Mesendoderm (in vitro differentiated cells): ENCODE data around the gene SMCHD1.

Experiments
- DNase-seq: peaks from one replicate; pipeline ENCODE4 v3.0.0; 2013
- H2AK5ac ChIP-seq: 2 replicates; pipeline ENCODE4 v1.6.1; 2013; ENCODE audit warnings: low read length, inconsistent platforms
- H2BK120ac ChIP-seq: 2 replicates; pipeline ENCODE4 v1.6.1; 2013; ENCODE audit warnings: low read depth, mild to moderate bottlenecking, low read length, moderate library complexity, mixed read lengths
- H2BK15ac ChIP-seq: replicated peaks from 2 replicates; pipeline ENCODE4 v1.6.1; 2013; ENCODE audit warnings: low read depth, mild to moderate bottlenecking, moderate library complexity
- H2BK5ac ChIP-seq: 2 replicates; pipeline ENCODE4 v1.6.1; 2013; ENCODE audit warnings: low read length, inconsistent platforms
- H3K18ac ChIP-seq: 2 replicates; pipeline ENCODE4 v1.6.1; 2013; ENCODE audit warnings: mild to moderate bottlenecking, low read length, mixed read lengths
- H3K23ac ChIP-seq: one replicate; pipeline ENCODE4 v1.6.1; 2013; ENCODE audit warnings: low read length
- H3K27ac ChIP-seq: 2 replicates; pipeline ENCODE4 v1.5.1; 2013; ENCODE audit warnings: low read depth, mild to moderate bottlenecking, inconsistent platforms, low read length, moderate library complexity
- H3K27me3 ChIP-seq: 2 replicates; pipeline ENCODE4 v1.6.1; 2013; ENCODE audit warnings: low read length, control low read depth, mild to moderate bottlenecking, inconsistent platforms; ENCODE audit not compliant: insufficient read depth, poor library complexity
- H3K36me3 ChIP-seq: 2 replicates; pipeline ENCODE4 v1.6.1; 2013; ENCODE audit warnings: low read length, inconsistent platforms; ENCODE audit not compliant: control insufficient read depth, insufficient read depth
- H3K4ac ChIP-seq: one replicate; pipeline ENCODE4 v1.6.1; 2013; ENCODE audit warnings: low read depth, mild to moderate bottlenecking, low read length, moderate library complexity
- H3K4me1 ChIP-seq: 2 replicates; pipeline ENCODE4 v1.6.1; 2013; ENCODE audit warnings: low read depth, low read length, inconsistent platforms; ENCODE audit not compliant: control insufficient read depth
- H3K4me2 ChIP-seq: 2 replicates; pipeline ENCODE4 v1.6.1; 2013; ENCODE audit warnings: low read length
- H3K4me3 ChIP-seq: 2 replicates; pipeline ENCODE4 v1.5.1; 2013; ENCODE audit warnings: mild to moderate bottlenecking, low read length
- H3K56ac ChIP-seq: one replicate; pipeline ENCODE4 v1.6.1; 2013; ENCODE audit warnings: low read length
- H3K79me1 ChIP-seq: 2 replicates; pipeline ENCODE4 v1.6.1; 2013; ENCODE audit warnings: low read length, inconsistent platforms
- H3K79me2 ChIP-seq: 2 replicates; pipeline ENCODE4 v1.6.1; 2013; ENCODE audit warnings: mild to moderate bottlenecking, low read length; ENCODE audit not compliant: control insufficient read depth, insufficient read depth
- H3K9ac ChIP-seq: 2 replicates; pipeline ENCODE4 v1.6.1; 2013; ENCODE audit warnings: low read length, inconsistent platforms
- H4K5ac ChIP-seq: one replicate; pipeline ENCODE4 v1.6.1; 2013; ENCODE audit warnings: low read length
- H4K8ac ChIP-seq: one replicate; pipeline ENCODE4 v1.6.1; 2013; ENCODE audit warnings: low read depth, mild to moderate bottlenecking, control low read depth, low read length, moderate library complexity
- WGBS: extraction: QIAGEN DNeasy Blood & Tissue Kit; methylation state at CpG from one replicate; pipeline ENCODE4 v1.1.7; 2013; ENCODE audit warnings: low lambda C conversion rate, missing lambda C conversion rate; ENCODE audit not compliant: insufficient coverage; ENCODE audit errors: extremely low coverage; 5-methylcytosine and 5-hydroxymethylcytosine counted together

The SMCHD1 gene

DNA sequence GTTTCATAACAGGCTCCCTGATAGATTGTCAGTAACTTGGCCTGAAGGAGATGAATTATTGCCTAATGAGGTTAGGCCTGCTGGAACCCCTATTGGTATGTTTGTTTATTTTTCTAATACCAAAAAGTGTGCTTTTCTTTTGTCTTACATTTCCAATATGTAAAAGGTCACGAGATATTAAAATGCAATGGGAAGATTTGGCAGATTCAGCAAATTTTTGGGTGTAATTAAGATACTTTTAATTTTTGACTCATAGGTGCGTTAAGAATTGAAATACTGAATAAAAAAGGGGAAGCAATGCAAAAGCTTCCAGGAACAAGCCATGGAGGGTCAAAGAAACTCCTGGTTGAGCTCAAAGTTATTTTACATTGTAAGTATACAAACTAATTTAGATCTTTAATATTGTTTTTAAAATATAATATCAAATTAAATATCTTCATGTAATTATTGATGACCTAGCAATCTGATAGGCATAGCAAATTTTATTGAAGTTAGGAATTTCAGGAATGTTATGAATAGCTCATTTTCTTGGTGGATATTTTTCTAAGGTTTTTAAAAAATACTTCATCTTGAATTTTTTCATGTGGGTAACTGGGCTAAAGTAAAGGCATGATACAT lies 52.1 kb downstream of the SMCHD1 start:
- H2BK15ac ChIP-seq = no peak overlapping the region
- H3K27me3 ChIP-seq = no peaks in the 10 kb centered on the region
- no peak overlapping the region for H3K9ac ChIP-seq
- H3K18ac ChIP-seq = no peak overlapping the region
- H3K27ac ChIP-seq = no peak overlapping the region
- H4K5ac ChIP-seq = no peak overlapping the region
- no peak for DNase-seq
- peak overlapping the region; percentile 28 for H4K8ac ChIP-seq
- peaks cover 1% of the 10 kb centered on the region for H3K79me1 ChIP-seq
- no CpG with 5 or more reads among the region's 2 CpGs for WGBS
- H3K23ac ChIP-seq = no peak overlapping the region
- H3K4me3 ChIP-seq = no peak overlapping the region
- H3K4me1 ChIP-seq = no peaks in the 10 kb centered on the region
- no peak overlapping the region for H2AK5ac ChIP-seq
- no peak overlapping the region for H2BK120ac ChIP-seq
- H3K36me3 ChIP-seq = peaks cover 2% of the 10 kb centered on the region
- no peaks in the 10 kb centered on the region for H3K79me2 ChIP-seq
- H3K4ac ChIP-seq = no peak overlapping the region
- no peak overlapping the region for H3K56ac ChIP-seq
- H2BK5ac ChIP-seq = no peak overlapping the region
- H3K4me2 ChIP-seq = no peak overlapping the region

DNA sequence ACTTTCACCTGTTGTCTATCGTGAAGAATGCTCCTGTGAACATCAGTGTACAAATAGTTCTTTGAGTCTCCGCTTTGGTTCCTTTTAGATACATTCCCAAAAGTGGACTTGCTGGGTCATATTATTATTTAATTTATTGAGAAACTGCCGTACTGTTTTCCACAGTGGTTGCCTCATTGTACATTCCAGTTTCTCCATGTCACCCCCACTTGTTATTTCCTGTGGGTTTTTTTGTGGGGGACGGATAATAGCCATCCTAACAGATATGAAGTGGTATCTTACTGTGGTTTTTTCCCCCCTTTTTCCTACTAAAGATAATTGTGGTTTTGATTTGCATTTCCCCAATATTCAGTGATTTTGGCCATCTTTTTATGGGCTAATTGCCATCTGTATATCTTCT lies 53.8 kb downstream of the SMCHD1 start:
- Histone ChIP-seq H4K8ac (peak overlapping the region; percentile 39), H3K56ac (no peak overlapping the region), H3K4me2 (no peak overlapping the region), H3K4me3 (no peak overlapping the region), H3K27ac (no peak overlapping the region), H3K79me1 (peaks cover 3% of the 10 kb centered on the region), H2BK15ac (no peak overlapping the region), H3K79me2 (no peaks in the 10 kb centered on the region), H3K9ac (no peak overlapping the region), H3K27me3 (no peaks in the 10 kb centered on the region), H3K36me3 (peaks cover 2% of the 10 kb centered on the region), H2AK5ac (no peak overlapping the region), H3K4ac (no peak overlapping the region), H3K18ac (no peak overlapping the region), H3K4me1 (no peaks in the 10 kb centered on the region), H2BK5ac (no peak overlapping the region), H3K23ac (no peak overlapping the region), H4K5ac (no peak overlapping the region), H2BK120ac (no peak overlapping the region)
- no peak for DNase-seq
- WGBS = no CpG with 5 or more reads among the region's 4 CpGs

DNA sequence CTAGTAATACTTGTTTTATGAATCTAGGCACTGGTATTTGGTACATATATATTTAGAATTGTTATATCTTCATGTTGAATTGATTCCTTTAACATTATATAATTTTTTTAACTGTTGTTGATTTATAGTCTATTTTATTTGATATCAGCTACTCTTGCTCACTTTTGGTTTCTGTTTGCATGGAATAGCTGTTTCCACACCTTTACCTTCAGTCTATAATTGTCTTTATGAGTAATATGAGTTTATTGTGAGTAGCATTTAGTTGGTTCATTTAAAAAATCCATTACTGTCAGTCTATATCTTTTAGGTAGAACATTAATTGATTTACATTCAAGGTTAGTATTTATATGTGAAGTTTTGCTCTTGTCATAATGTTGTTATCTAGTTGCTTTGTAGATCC lies 58.6 kb downstream of the SMCHD1 start:
- no peak overlapping the region for H3K23ac ChIP-seq
- H4K8ac ChIP-seq = no peak overlapping the region
- DNase-seq = no peak
- no peak overlapping the region for H3K4ac ChIP-seq
- no peak overlapping the region for H4K5ac ChIP-seq
- no peak overlapping the region for H3K27ac ChIP-seq
- H3K4me1 ChIP-seq = no peaks in the 10 kb centered on the region
- no peak overlapping the region for H3K18ac ChIP-seq
- peaks cover 2% of the 10 kb centered on the region for H3K36me3 ChIP-seq
- no peaks in the 10 kb centered on the region for H3K27me3 ChIP-seq
- no peak overlapping the region for H2BK5ac ChIP-seq
- H2AK5ac ChIP-seq = no peak overlapping the region
- H3K4me3 ChIP-seq = no peak overlapping the region
- H3K79me1 ChIP-seq = peaks cover 7% of the 10 kb centered on the region
- H2BK15ac ChIP-seq = no peak overlapping the region
- H3K4me2 ChIP-seq = no peak overlapping the region
- no peak overlapping the region for H3K56ac ChIP-seq
- no peak overlapping the region for H3K9ac ChIP-seq
- no peak overlapping the region for H2BK120ac ChIP-seq
- no peaks in the 10 kb centered on the region for H3K79me2 ChIP-seq

DNA sequence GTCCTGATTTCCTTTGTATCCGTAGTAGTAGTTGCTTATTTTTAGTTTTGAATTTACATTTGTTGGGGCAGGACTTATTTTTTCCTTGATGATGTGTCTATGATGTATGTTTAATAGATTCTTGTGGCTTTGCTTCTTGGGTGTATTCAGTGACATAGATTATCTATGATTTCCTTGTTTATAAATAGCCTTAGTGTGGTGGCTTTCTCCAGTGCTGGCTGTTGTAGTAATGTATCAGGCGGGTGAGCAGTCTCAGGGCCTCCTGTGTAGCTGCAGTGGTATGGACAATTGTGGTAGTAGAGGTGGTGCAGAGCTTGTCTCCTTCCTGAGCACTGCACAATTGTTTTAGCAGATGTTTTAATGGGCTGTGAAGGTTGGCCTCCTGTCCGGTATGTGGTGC lies 60.5 kb downstream of the SMCHD1 start:
- no peak overlapping the region for H4K5ac ChIP-seq
- no peak overlapping the region for H3K4ac ChIP-seq
- H3K18ac ChIP-seq = no peak overlapping the region
- H2AK5ac ChIP-seq = no peak overlapping the region
- no peak overlapping the region for H2BK5ac ChIP-seq
- no peaks in the 10 kb centered on the region for H3K4me1 ChIP-seq
- H3K27ac ChIP-seq = no peak overlapping the region
- no peak overlapping the region for H3K23ac ChIP-seq
- no peaks in the 10 kb centered on the region for H3K79me2 ChIP-seq
- peaks cover 4% of the 10 kb centered on the region for H3K36me3 ChIP-seq
- peaks cover 7% of the 10 kb centered on the region for H3K79me1 ChIP-seq
- DNase-seq = no peak
- H3K4me3 ChIP-seq = no peak overlapping the region
- H2BK15ac ChIP-seq = no peak overlapping the region
- H3K4me2 ChIP-seq = no peak overlapping the region
- no peak overlapping the region for H3K9ac ChIP-seq
- no peaks in the 10 kb centered on the region for H3K27me3 ChIP-seq
- no peak overlapping the region for H2BK120ac ChIP-seq
- H3K56ac ChIP-seq = no peak overlapping the region
- WGBS = no CpG with 5 or more reads among the region's 3 CpGs
- H4K8ac ChIP-seq = no peak overlapping the region

DNA sequence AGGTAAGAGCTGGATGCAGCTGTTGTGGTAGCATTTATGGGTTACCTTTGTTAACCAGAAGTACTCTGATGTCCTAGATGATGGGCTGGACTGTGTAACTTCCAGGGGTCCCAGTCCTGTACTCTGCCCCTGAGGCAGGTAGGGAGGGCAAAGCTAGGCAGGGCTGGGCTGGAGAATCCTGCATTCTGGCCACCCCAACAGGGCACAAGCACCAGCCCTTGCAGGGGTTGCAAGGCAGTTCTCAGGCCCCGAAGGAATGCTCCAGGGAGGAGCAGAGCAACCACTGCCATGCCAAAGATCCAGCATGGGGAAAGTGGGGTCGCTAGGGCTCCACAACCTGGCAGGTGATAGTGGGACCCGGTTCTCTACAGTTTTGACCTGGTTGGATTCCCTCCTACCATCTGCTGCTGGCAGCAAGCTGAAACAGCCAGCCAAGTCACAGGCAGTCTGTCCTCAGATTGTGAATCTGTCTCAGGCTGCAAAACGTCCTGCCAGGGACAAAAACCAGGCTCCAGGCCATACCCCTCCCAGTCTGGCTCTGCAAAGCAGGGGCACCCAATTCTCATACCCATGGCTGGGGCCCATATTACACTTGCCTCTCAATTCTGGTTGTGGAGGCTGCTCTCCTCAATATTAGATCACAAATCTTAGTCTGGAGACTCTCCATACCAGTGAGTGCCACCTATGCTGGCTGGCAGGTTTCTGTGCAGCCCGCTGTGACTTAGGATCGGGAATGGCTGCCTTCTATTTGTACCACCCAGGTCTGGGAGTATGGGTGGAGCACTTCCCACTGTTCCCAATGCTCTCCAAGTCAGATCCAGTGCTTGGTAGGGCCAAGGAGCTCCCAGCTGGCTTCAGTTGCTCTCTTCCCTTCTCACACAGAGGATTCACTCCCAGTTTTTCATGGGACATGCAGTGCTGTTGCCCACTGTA lies 61.1 kb downstream of the SMCHD1 start:
- no peak overlapping the region for H2BK120ac ChIP-seq
- H3K56ac ChIP-seq = no peak overlapping the region
- no peak overlapping the region for H3K4ac ChIP-seq
- H3K79me1 ChIP-seq = peaks cover 7% of the 10 kb centered on the region
- no peak overlapping the region for H4K8ac ChIP-seq
- no peak overlapping the region for H3K18ac ChIP-seq
- no peak overlapping the region for H3K4me2 ChIP-seq
- H3K4me3 ChIP-seq = no peak overlapping the region
- H3K27me3 ChIP-seq = no peaks in the 10 kb centered on the region
- DNase-seq = no peak
- H3K23ac ChIP-seq = no peak overlapping the region
- no peak overlapping the region for H3K27ac ChIP-seq
- H4K5ac ChIP-seq = no peak overlapping the region
- H3K9ac ChIP-seq = no peak overlapping the region
- H2BK15ac ChIP-seq = no peak overlapping the region
- no peaks in the 10 kb centered on the region for H3K79me2 ChIP-seq
- H2AK5ac ChIP-seq = no peak overlapping the region
- H3K4me1 ChIP-seq = no peaks in the 10 kb centered on the region
- peaks cover 4% of the 10 kb centered on the region for H3K36me3 ChIP-seq
- no peak overlapping the region for H2BK5ac ChIP-seq
- WGBS = no CpG with 5 or more reads among the region's 6 CpGs
